ENCODE measurements around the gene BCAP29.

BCAP29 gene

DNA sequence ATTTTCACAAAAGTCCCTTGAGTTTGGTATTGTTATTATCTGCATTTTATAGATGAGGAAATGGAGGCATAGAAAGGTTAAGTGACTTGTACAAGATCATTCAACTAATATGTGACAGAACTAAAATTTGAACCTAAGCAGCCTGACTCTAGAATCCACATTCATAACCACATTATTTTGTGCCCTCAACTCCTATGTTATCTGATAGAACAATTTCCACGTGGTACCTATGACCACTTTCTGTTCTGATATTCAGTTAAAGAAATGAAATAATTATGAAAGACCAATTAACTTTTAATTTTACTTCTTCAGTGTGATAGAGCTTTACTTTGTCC lies 17.5 kb downstream of the BCAP29 start:
- Histone ChIP-seq H3K4me1 (ENCODE audit: control insufficient read depth in 5 of 5, insufficient read depth in 5 of 5, low read length in 5 of 5) (peaks cover 0 to 18% (median 0%) of the 10 kb centered on the region in 5 donors), H3K36me3 (ENCODE audit: control insufficient read depth in 5 of 5, insufficient read depth in 5 of 5, low read length in 5 of 5) (peaks cover 31 to 63% (median 46%) of the 10 kb centered on the region in 5 donors), H3K9ac (ENCODE audit: low read length in 5 of 5) (no peak overlapping the region), H3K27ac (ENCODE audit: low read depth, low read length) (no peak overlapping the region), H3K4me3 (ENCODE audit: low read depth in 1 of 5, low read length in 5 of 5) (no peak overlapping the region), H3K27me3 (ENCODE audit: control insufficient read depth in 5 of 5, insufficient read depth in 4 of 5, low read length in 5 of 5) (no peaks in the 10 kb centered on the region), H3K9me3 (ENCODE audit: control insufficient read depth in 5 of 5, low read length in 5 of 5) (no peaks in the 10 kb centered on the region)

DNA sequence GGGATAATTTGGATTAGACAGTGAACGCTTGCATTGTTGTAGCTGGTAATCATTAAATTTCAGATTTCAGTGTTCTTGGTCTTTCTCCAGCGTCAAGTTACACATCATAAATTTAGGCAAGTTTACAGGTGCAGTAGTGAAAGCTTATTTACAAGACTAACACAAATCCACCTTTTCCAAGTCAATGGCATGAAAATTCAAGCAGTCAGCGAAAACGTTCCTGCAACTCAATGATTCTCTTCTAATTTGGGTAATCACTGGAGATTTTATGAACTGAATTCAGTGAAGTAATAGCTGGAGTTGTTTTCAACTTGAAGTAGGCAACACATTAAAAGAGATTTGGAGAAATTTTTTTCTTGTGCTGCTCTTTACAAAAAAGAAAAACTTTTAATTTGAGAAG lies 17.9 kb downstream of the BCAP29 start:
- Histone ChIP-seq H3K36me3 (ENCODE audit: control insufficient read depth in 5 of 5, insufficient read depth in 5 of 5, low read length in 5 of 5) (peaks cover 31 to 61% (median 48%) of the 10 kb centered on the region in 5 donors), H3K9me3 (ENCODE audit: control insufficient read depth in 5 of 5, low read length in 5 of 5) (no peaks in the 10 kb centered on the region), H3K4me1 (ENCODE audit: control insufficient read depth in 5 of 5, insufficient read depth in 5 of 5, low read length in 5 of 5) (peaks cover 0 to 18% (median 0%) of the 10 kb centered on the region in 5 donors), H3K9ac (ENCODE audit: low read length in 5 of 5) (no peak overlapping the region), H3K4me3 (ENCODE audit: low read depth in 1 of 5, low read length in 5 of 5) (no peak overlapping the region), H3K27me3 (ENCODE audit: control insufficient read depth in 5 of 5, insufficient read depth in 4 of 5, low read length in 5 of 5) (no peaks in the 10 kb centered on the region), H3K27ac (ENCODE audit: low read depth, low read length) (no peak overlapping the region)

DNA sequence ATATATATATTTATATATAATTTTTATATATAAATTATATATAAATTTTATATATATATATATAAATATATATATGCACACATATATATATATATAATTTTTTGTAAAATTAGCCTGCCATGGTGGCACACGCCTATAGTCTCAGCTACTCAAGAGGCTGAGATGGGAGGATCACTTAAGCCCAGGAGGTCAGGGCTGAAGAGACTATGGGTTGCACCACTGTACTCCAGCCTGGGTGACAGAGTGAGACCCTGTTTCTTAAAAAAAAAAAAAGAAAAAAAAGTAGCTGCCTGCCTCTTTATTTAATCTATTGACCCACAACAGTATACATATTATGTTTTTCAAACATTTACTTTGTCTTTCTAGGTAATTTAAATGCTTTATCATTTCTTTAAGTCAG lies 19.2 kb downstream of the BCAP29 start:
- H3K9me3 ChIP-seq (ENCODE audit: control insufficient read depth in 5 of 5, low read length in 5 of 5) = no peaks in the 10 kb centered on the region
- H3K4me3 ChIP-seq (ENCODE audit: low read depth in 1 of 5, low read length in 5 of 5) = no peak overlapping the region
- no peak overlapping the region for H3K9ac ChIP-seq (ENCODE audit: low read length in 5 of 5)
- no peak overlapping the region for H3K27ac ChIP-seq (ENCODE audit: low read depth, low read length)
- no peaks in the 10 kb centered on the region for H3K27me3 ChIP-seq (ENCODE audit: control insufficient read depth in 5 of 5, insufficient read depth in 4 of 5, low read length in 5 of 5)
- H3K36me3 ChIP-seq (ENCODE audit: control insufficient read depth in 5 of 5, insufficient read depth in 5 of 5, low read length in 5 of 5) = peaks cover 28 to 58% (median 52%) of the 10 kb centered on the region in 5 donors
- H3K4me1 ChIP-seq (ENCODE audit: control insufficient read depth in 5 of 5, insufficient read depth in 5 of 5, low read length in 5 of 5) = peaks cover 0 to 18% (median 0%) of the 10 kb centered on the region in 5 donors

GRCh38 chr7:107600816-107601215 lies 20.8 kb downstream of the BCAP29 start:
- H3K9me3 ChIP-seq (ENCODE audit: control insufficient read depth in 5 of 5, low read length in 5 of 5) = no peaks in the 10 kb centered on the region
- H3K27ac ChIP-seq (ENCODE audit: low read depth, low read length) = no peak overlapping the region
- peaks cover 0 to 9% (median 0%) of the 10 kb centered on the region in 5 donors for H3K4me1 ChIP-seq (ENCODE audit: control insufficient read depth in 5 of 5, insufficient read depth in 5 of 5, low read length in 5 of 5)
- no peak overlapping the region for H3K9ac ChIP-seq (ENCODE audit: low read length in 5 of 5)
- H3K4me3 ChIP-seq (ENCODE audit: low read depth in 1 of 5, low read length in 5 of 5) = no peak overlapping the region
- H3K27me3 ChIP-seq (ENCODE audit: control insufficient read depth in 5 of 5, insufficient read depth in 4 of 5, low read length in 5 of 5) = no peaks in the 10 kb centered on the region
- H3K36me3 ChIP-seq (ENCODE audit: control insufficient read depth in 5 of 5, insufficient read depth in 5 of 5, low read length in 5 of 5) = peaks cover 27 to 56% (median 46%) of the 10 kb centered on the region in 5 donors

DNA sequence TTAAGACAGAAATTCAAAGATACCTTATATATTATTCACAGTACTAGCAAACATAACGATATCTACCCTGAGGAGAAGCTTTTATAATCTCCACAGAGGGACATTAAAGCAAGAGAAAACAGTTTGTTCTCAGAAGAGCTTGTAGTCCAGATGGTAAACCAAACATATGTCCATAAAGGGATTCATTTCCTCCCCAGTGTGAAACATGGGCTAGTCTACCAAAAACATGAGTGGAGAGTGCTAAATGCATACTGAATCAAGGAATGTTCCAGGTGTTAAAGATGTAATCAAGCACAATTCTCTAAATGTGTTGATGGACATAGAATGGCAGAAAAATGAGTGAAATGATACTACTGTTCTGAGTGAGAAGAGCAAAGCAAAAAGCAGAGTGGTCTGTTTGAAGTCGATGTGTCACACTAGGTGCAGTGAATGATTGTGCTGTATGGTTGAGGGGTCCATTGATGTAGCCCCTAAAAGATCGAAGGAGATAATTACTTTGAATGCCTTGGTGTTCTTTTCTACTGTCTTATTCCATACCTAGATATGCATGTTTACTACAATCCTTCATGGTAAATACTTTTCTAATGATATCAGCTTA lies 25.3 kb downstream of the BCAP29 start:
- H3K9ac ChIP-seq (ENCODE audit: low read length in 5 of 5) = no peak overlapping the region
- no peak overlapping the region for H3K4me3 ChIP-seq (ENCODE audit: low read depth in 1 of 5, low read length in 5 of 5)
- H3K36me3 ChIP-seq (ENCODE audit: control insufficient read depth in 5 of 5, insufficient read depth in 5 of 5, low read length in 5 of 5) = peaks cover 10 to 43% (median 34%) of the 10 kb centered on the region in 5 donors
- H3K4me1 ChIP-seq (ENCODE audit: control insufficient read depth in 5 of 5, insufficient read depth in 5 of 5, low read length in 5 of 5) = peaks cover 0 to 10% (median 8%) of the 10 kb centered on the region in 5 donors
- H3K9me3 ChIP-seq (ENCODE audit: control insufficient read depth in 5 of 5, low read length in 5 of 5) = no peaks in the 10 kb centered on the region
- H3K27ac ChIP-seq (ENCODE audit: low read depth, low read length) = no peak overlapping the region
- H3K27me3 ChIP-seq (ENCODE audit: control insufficient read depth in 5 of 5, insufficient read depth in 4 of 5, low read length in 5 of 5) = no peaks in the 10 kb centered on the region

- H3K36me3 ChIP-seq (ENCODE audit: control insufficient read depth in 5 of 5, insufficient read depth in 5 of 5, low read length in 5 of 5) = peaks cover 4 to 33% (median 25%) of the 10 kb centered on the region in 5 donors
Observed at GRCh38 chr7:107606303-107606702, 26.3 kb downstream of the BCAP29 start.

GRCh38 chr7:107609811-107610261 lies 29.8 kb downstream of the BCAP29 start:
- no peak overlapping the region for H3K27ac ChIP-seq (ENCODE audit: low read depth, low read length)
- H3K9ac ChIP-seq (ENCODE audit: low read length in 5 of 5) = no peak overlapping the region
- peaks cover 9 to 32% (median 23%) of the 10 kb centered on the region in 5 donors for H3K36me3 ChIP-seq (ENCODE audit: control insufficient read depth in 5 of 5, insufficient read depth in 5 of 5, low read length in 5 of 5)
- H3K27me3 ChIP-seq (ENCODE audit: control insufficient read depth in 5 of 5, insufficient read depth in 4 of 5, low read length in 5 of 5) = no peaks in the 10 kb centered on the region
- no peaks in the 10 kb centered on the region for H3K9me3 ChIP-seq (ENCODE audit: control insufficient read depth in 5 of 5, low read length in 5 of 5)
- H3K4me3 ChIP-seq (ENCODE audit: low read depth in 1 of 5, low read length in 5 of 5) = no peak overlapping the region
- peaks cover 0 to 21% (median 17%) of the 10 kb centered on the region in 5 donors for H3K4me1 ChIP-seq (ENCODE audit: control insufficient read depth in 5 of 5, insufficient read depth in 5 of 5, low read length in 5 of 5)

More at GRCh38 chr7:107606303-107606702, 26.3 kb downstream of the BCAP29 start:
- no peak overlapping the region for H3K4me3 ChIP-seq (ENCODE audit: low read depth in 1 of 5, low read length in 5 of 5)
- H3K9ac ChIP-seq (ENCODE audit: low read length in 5 of 5) = no peak overlapping the region
- peaks cover 0 to 12% (median 9%) of the 10 kb centered on the region in 5 donors for H3K4me1 ChIP-seq (ENCODE audit: control insufficient read depth in 5 of 5, insufficient read depth in 5 of 5, low read length in 5 of 5)
- H3K27me3 ChIP-seq (ENCODE audit: control insufficient read depth in 5 of 5, insufficient read depth in 4 of 5, low read length in 5 of 5) = no peaks in the 10 kb centered on the region
- H3K9me3 ChIP-seq (ENCODE audit: control insufficient read depth in 5 of 5, low read length in 5 of 5) = no peaks in the 10 kb centered on the region
- no peak overlapping the region for H3K27ac ChIP-seq (ENCODE audit: low read depth, low read length)

DNA sequence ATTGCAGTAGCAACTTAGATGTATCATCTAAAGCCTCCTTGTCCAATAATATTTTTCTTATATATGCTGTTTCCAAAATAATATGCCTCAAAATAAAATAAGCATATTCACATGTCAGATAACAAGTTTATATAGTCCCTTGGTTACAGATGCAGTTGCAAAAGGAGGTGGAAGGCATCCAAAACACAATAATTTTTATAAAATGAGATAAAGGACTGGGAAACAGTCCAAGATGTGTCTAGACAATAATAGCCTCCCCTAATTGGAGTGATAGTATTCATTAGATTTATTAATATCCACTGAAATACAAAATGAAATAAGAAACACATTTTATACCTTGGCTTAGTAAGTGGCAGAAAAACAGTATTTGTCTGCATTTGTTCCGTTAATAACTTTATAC lies 30.3 kb downstream of the BCAP29 start:
- Histone ChIP-seq H3K27ac (ENCODE audit: low read depth, low read length) (no peak overlapping the region), H3K9me3 (ENCODE audit: control insufficient read depth in 5 of 5, low read length in 5 of 5) (no peaks in the 10 kb centered on the region), H3K36me3 (ENCODE audit: control insufficient read depth in 5 of 5, insufficient read depth in 5 of 5, low read length in 5 of 5) (peaks cover 9 to 30% (median 18%) of the 10 kb centered on the region in 5 donors), H3K27me3 (ENCODE audit: control insufficient read depth in 5 of 5, insufficient read depth in 4 of 5, low read length in 5 of 5) (no peaks in the 10 kb centered on the region), H3K4me1 (ENCODE audit: control insufficient read depth in 5 of 5, insufficient read depth in 5 of 5, low read length in 5 of 5) (peaks cover 0 to 21% (median 18%) of the 10 kb centered on the region in 5 donors), H3K9ac (ENCODE audit: low read length in 5 of 5) (no peak overlapping the region), H3K4me3 (ENCODE audit: low read depth in 1 of 5, low read length in 5 of 5) (no peak overlapping the region)

DNA sequence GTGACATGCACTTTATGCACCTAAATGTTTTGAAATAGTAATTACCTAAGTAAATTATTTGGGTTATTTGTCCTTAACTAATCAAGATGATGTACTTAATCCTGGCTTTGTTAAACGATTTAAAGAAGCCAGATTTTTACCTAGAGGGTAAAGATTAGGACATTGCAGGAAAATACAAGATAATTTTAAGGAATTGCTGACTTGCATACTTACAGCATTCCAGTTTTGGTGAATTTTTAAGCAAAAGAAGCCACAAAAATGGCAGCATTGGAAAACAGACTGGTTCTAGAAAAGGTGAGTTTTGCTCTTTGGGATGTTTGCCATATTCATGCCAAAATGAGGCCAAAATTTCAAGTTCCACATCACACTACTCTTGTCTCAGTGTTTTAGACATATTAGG lies 33.4 kb downstream of the BCAP29 start:
- Histone ChIP-seq H3K27me3 (ENCODE audit: control insufficient read depth in 5 of 5, insufficient read depth in 4 of 5, low read length in 5 of 5) (no peaks in the 10 kb centered on the region), H3K9me3 (ENCODE audit: control insufficient read depth in 5 of 5, low read length in 5 of 5) (no peaks in the 10 kb centered on the region), H3K4me3 (ENCODE audit: low read depth in 1 of 5, low read length in 5 of 5) (no peak overlapping the region), H3K9ac (ENCODE audit: low read length in 5 of 5) (no peak overlapping the region), H3K4me1 (ENCODE audit: control insufficient read depth in 5 of 5, insufficient read depth in 5 of 5, low read length in 5 of 5) (peaks cover 0 to 21% (median 18%) of the 10 kb centered on the region in 5 donors), H3K27ac (ENCODE audit: low read depth, low read length) (no peak overlapping the region), H3K36me3 (ENCODE audit: control insufficient read depth in 5 of 5, insufficient read depth in 5 of 5, low read length in 5 of 5) (peaks cover 14 to 37% (median 18%) of the 10 kb centered on the region in 5 donors)

GRCh38 chr7:107613948-107614347 lies 33.9 kb downstream of the BCAP29 start:
- peaks cover 14 to 37% (median 16%) of the 10 kb centered on the region in 5 donors for H3K36me3 ChIP-seq (ENCODE audit: control insufficient read depth in 5 of 5, insufficient read depth in 5 of 5, low read length in 5 of 5)
- peak overlapping the region; percentile 19 for H3K27ac ChIP-seq (ENCODE audit: low read depth, low read length)
- H3K27me3 ChIP-seq (ENCODE audit: control insufficient read depth in 5 of 5, insufficient read depth in 4 of 5, low read length in 5 of 5) = no peaks in the 10 kb centered on the region
- H3K9ac ChIP-seq (ENCODE audit: low read length in 5 of 5) = no peak overlapping the region
- H3K4me3 ChIP-seq (ENCODE audit: low read depth in 1 of 5, low read length in 5 of 5) = no peak overlapping the region
- H3K9me3 ChIP-seq (ENCODE audit: control insufficient read depth in 5 of 5, low read length in 5 of 5) = no peaks in the 10 kb centered on the region
- H3K4me1 ChIP-seq (ENCODE audit: control insufficient read depth in 5 of 5, insufficient read depth in 5 of 5, low read length in 5 of 5) = peaks cover 0 to 21% (median 18%) of the 10 kb centered on the region in 5 donors
